Activated CD8-positive, alpha-beta memory T cell treated with anti-CD3 and anti-CD28 coated beads for 24 hours (primary cell): ENCODE results near the gene CCDC92.

Experiments
- DNase-seq: peaks from one replicate; pipeline ENCODE4 v3.0.0-alpha.2; 2020

The CCDC92 gene

GRCh38 chr12:123972457-123973401 is at the start of gene CCDC92, which contains the start of gene ZNF664:
TSS of gene CCDC92 (minus strand) at chr12:123972831. CDS start at chr12:123944305, 28,526 bp downstream.
TSS of gene ZNF664 (plus strand) at chr12:123973215. CDS start at chr12:124012145, 38,930 bp downstream.
- DNase-seq = peak; percentile 98

- DNase-seq = no peak
Observed at GRCh38 chr12:124022161-124022560, 49.5 kb upstream of the CCDC92 start.

- peak; percentile 45 for DNase-seq
Observed at GRCh38 chr12:124021007-124021406, 48.4 kb upstream of the CCDC92 start.

GRCh38 chr12:124020514-124020949 is 47.9 kb upstream of the CCDC92 start:
- DNase-seq = no peak

GRCh38 chr12:124019115-124019514 is 46.5 kb upstream of the CCDC92 start:
- no peak for DNase-seq

GRCh38 chr12:124018539-124018938 is 45.9 kb upstream of the CCDC92 start:
- no peak for DNase-seq

GRCh38 chr12:124017064-124017463 is 44.4 kb upstream of the CCDC92 start:
- no peak for DNase-seq

- no peak for DNase-seq
Observed at GRCh38 chr12:124015494-124016461, 43.1 kb upstream of the CCDC92 start.

GRCh38 chr12:124013073-124013472 is 40.4 kb upstream of the CCDC92 start:
- DNase-seq = no peak

GRCh38 chr12:124011435-124012115 is 38.9 kb upstream of the CCDC92 start:
- DNase-seq = no peak

- DNase-seq = no peak
Observed at GRCh38 chr12:124010687-124011086, 38.1 kb upstream of the CCDC92 start.

GRCh38 chr12:124009781-124010180 is 37.1 kb upstream of the CCDC92 start:
- no peak for DNase-seq

- no peak for DNase-seq
Observed at GRCh38 chr12:124008595-124008994, 36.0 kb upstream of the CCDC92 start.

- DNase-seq = no peak
Observed at GRCh38 chr12:124007826-124008570, 35.4 kb upstream of the CCDC92 start.

GRCh38 chr12:124006846-124007713 is 34.4 kb upstream of the CCDC92 start:
- no peak for DNase-seq

GRCh38 chr12:124006085-124006845 is 33.6 kb upstream of the CCDC92 start:
- DNase-seq = no peak

GRCh38 chr12:124004233-124004875 is 31.7 kb upstream of the CCDC92 start:
- no peak for DNase-seq

- no peak for DNase-seq
Observed at GRCh38 chr12:124002654-124003053, 30.0 kb upstream of the CCDC92 start.

- no peak for DNase-seq
Observed at GRCh38 chr12:124002021-124002644, 29.5 kb upstream of the CCDC92 start.
